Skeletal muscle satellite cell (primary cell): Measurements from ENCODE around the gene CELSR3.

ENCODE experiments used
- H3K27me3 ChIP-seq: 2 replicates; pipeline ENCODE4 v1.7.0; 2013; ENCODE audit warnings: low read length; ENCODE audit not compliant: control insufficient read depth, insufficient read depth
- H3K36me3 ChIP-seq: 2 replicates; pipeline ENCODE4 v1.7.0; 2013; ENCODE audit warnings: mild to moderate bottlenecking, control low read depth, low read length; ENCODE audit not compliant: insufficient read depth
- H3K4me1 ChIP-seq: 2 replicates; pipeline ENCODE4 v1.7.0; 2013; ENCODE audit warnings: low read length; ENCODE audit not compliant: control insufficient read depth, insufficient read depth
- H3K4me2 ChIP-seq: 2 replicates; pipeline ENCODE4 v1.7.0; 2013; ENCODE audit warnings: mild to moderate bottlenecking, low read length
- H3K4me3 ChIP-seq: 2 replicates; pipeline ENCODE4 v1.7.0; 2013; ENCODE audit warnings: low read length
- H3K9ac ChIP-seq: 2 replicates; pipeline ENCODE4 v1.7.0; 2013; ENCODE audit warnings: mild to moderate bottlenecking, low read depth, low read length, moderate library complexity
- H3K9me3 ChIP-seq: replicated peaks from 2 replicates; pipeline ENCODE4 v1.7.0; 2013; ENCODE audit warnings: mild to moderate bottlenecking, control low read depth, low read length

Gene CELSR3

DNA sequence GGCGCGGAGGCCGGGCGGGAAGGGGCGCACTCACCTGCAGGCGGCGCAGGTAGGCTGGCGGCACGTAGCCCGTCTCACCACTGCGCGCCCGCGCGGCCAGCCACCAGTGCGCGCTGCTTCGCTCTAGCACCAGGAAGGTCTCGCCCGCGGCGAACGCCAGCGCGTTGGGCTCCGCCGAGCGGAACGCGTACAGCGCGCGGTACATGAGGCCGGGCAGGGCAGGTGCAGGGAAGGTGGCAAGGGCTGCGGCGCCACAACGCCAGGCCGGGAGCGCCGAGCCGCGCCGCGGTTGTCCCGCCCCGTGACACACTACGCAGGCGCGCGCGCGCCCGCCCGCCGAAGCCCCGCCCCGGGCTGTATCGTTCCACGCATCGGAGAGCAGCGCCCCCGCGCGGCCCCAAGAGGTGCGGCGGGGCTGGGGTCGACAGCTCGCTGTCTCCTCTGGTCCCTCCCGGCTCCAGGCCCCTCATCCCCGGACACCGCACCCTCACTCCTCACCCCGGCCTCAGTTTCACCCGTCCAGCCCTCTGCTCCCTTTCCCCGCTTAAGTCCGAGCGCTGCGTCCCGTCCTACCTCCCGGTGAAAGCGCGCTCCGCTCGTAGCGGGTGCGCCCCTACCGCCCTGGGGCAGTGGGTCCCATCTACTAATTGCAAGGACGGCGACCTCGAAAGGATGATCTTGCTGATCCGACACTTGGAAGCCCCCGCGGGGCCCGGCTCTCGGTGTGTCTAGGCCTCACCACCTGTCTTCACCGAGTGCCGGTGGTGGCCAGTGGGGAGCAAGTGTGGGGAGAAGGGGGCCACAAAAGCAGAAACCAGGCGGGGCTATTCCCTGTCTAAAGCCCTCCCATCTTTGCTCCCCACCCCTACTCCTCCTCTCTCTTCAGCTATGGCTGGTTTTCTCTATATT, 23.2 kb upstream of the CELSR3 start, which contains the start of gene NCKIPSD:
NCKIPSD (minus strand) TSS at position 313 of the 909 bp plus-strand sequence; CDS start at position 205, 108 bp downstream.
- H3K9ac ChIP-seq = peak within 1 kb of the TSS; percentile 84
- peaks cover 43% of the 10 kb centered on the region for H3K36me3 ChIP-seq
- peak within 1 kb of the TSS; percentile 98 for H3K4me3 ChIP-seq

GRCh38 chr3:48685293-48685602, 22.6 kb upstream of the CELSR3 start:
- H3K36me3 ChIP-seq = peaks cover 47% of the 10 kb centered on the region
- peak overlapping the region; percentile 98 for H3K4me3 ChIP-seq
- no peaks in the 10 kb centered on the region for H3K27me3 ChIP-seq
- no peaks in the 10 kb centered on the region for H3K9me3 ChIP-seq
- H3K4me1 ChIP-seq = peaks cover 28% of the 10 kb centered on the region
- peak overlapping the region; percentile 84 for H3K9ac ChIP-seq
- H3K4me2 ChIP-seq = peak overlapping the region; percentile 95

More for the DNA sequence above, 23.2 kb upstream of the CELSR3 start, which contains the start of gene NCKIPSD:
- no peaks in the 10 kb centered on the region for H3K9me3 ChIP-seq
- H3K27me3 ChIP-seq = no peaks in the 10 kb centered on the region
- H3K4me1 ChIP-seq = peaks cover 28% of the 10 kb centered on the region
- peak within 1 kb of the TSS; percentile 95 for H3K4me2 ChIP-seq

GRCh38 chr3:48684480-48685143, 21.9 kb upstream of the CELSR3 start:
- Histone ChIP-seq H3K27me3 (no peaks in the 10 kb centered on the region), H3K4me2 (peak overlapping the region; percentile 95), H3K4me1 (peaks cover 28% of the 10 kb centered on the region), H3K9ac (peak overlapping the region; percentile 51), H3K9me3 (no peaks in the 10 kb centered on the region), H3K4me3 (peak overlapping the region; percentile 98), H3K36me3 (peaks cover 47% of the 10 kb centered on the region)

DNA sequence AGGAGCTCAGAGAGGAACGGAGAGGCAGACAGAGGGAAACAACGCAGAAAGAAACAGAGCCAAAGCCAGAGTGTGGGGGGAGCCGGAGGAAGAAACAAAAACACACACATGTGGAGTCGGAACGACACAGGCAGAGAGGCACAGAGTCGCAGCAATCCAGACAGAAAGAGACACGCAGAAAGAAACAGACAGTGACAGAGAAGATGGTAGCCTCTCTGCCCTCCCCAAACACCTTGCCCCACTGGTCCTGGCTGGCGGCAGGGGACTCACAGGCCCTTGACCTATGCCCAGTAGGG, 21.3 kb upstream of the CELSR3 start:
- H3K9ac ChIP-seq = peak overlapping the region; percentile 51
- H3K4me1 ChIP-seq = peaks cover 28% of the 10 kb centered on the region

DNA sequence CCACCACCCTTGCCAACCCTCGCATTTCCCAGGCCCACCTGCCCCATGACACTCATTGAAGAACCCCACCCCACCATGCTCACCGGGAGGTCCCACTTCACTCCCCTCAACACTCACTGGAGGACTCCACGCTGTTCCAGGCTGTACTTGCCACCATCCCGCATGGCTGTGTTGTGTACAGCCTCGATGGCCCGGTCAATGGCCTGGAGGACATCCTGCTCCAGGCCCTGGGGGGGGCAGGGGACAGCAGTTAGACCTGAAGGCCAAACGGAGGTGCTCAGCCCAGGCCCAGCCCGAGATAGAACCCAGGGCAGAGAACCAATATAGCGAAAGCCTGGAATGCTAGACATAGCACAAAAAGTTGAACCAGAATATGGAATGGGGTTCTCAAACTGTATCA, 20.1 kb upstream of the CELSR3 start:
- Histone ChIP-seq H3K4me3 (no peak overlapping the region), H3K4me1 (peaks cover 28% of the 10 kb centered on the region), H3K36me3 (peaks cover 46% of the 10 kb centered on the region), H3K9me3 (no peaks in the 10 kb centered on the region), H3K4me2 (peak overlapping the region; percentile 95), H3K27me3 (no peaks in the 10 kb centered on the region), H3K9ac (no peak overlapping the region)

More for the DNA sequence above, 21.3 kb upstream of the CELSR3 start:
- peaks cover 47% of the 10 kb centered on the region for H3K36me3 ChIP-seq
- H3K9me3 ChIP-seq = no peaks in the 10 kb centered on the region
- H3K4me2 ChIP-seq = peak overlapping the region; percentile 95
- no peaks in the 10 kb centered on the region for H3K27me3 ChIP-seq
- H3K4me3 ChIP-seq = peak overlapping the region; percentile 98

DNA sequence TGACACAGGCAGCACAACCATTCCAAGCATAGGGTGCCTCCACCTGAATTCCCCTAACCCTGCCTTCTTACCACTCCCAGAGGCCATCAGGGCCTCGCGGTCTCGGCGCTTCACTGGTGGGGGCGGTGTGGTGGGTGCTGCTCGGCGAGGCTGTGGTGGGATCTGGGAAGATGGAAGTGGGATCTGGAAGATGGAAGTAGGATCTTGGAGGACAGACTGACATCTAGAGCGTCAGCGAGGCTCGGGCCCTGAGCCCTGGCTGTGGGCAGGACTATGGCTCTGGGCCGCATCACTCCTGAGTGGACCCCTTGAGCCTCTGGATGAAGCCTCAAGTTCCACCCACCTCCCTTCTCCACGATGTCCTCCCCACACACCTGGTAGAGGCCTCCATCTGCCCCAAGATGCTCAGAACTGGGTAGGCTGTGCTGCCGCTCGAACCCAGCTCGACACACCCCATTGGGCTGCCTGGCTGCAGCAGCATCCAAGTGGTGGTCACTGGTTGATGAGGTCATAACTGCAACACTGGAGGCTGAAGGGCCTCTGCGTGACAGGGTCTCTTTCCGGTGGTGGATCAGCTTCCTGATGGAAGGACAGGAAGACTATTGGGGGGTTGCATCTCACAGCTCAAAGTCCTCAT, 19.4 kb upstream of the CELSR3 start:
- H3K4me1 ChIP-seq = peaks cover 28% of the 10 kb centered on the region

GRCh38 chr3:48681541-48681880, 18.8 kb upstream of the CELSR3 start:
- peaks cover 38% of the 10 kb centered on the region for H3K36me3 ChIP-seq
- H3K27me3 ChIP-seq = no peaks in the 10 kb centered on the region
- no peak overlapping the region for H3K4me3 ChIP-seq
- peaks cover 27% of the 10 kb centered on the region for H3K4me1 ChIP-seq
- H3K9me3 ChIP-seq = no peaks in the 10 kb centered on the region
- no peak overlapping the region for H3K4me2 ChIP-seq
- no peak overlapping the region for H3K9ac ChIP-seq

More for the DNA sequence above, 19.4 kb upstream of the CELSR3 start:
- Histone ChIP-seq H3K9ac (no peak overlapping the region), H3K4me3 (no peak overlapping the region), H3K9me3 (no peaks in the 10 kb centered on the region), H3K27me3 (no peaks in the 10 kb centered on the region), H3K36me3 (peaks cover 39% of the 10 kb centered on the region), H3K4me2 (no peak overlapping the region)

- Histone ChIP-seq H3K4me2 (no peak overlapping the region), H3K4me3 (no peak overlapping the region), H3K9ac (no peak overlapping the region), H3K27me3 (no peaks in the 10 kb centered on the region), H3K36me3 (peaks cover 43% of the 10 kb centered on the region), H3K9me3 (no peaks in the 10 kb centered on the region), H3K4me1 (peaks cover 22% of the 10 kb centered on the region)
Measured at GRCh38 chr3:48680811-48681540, 18.3 kb upstream of the CELSR3 start.

DNA sequence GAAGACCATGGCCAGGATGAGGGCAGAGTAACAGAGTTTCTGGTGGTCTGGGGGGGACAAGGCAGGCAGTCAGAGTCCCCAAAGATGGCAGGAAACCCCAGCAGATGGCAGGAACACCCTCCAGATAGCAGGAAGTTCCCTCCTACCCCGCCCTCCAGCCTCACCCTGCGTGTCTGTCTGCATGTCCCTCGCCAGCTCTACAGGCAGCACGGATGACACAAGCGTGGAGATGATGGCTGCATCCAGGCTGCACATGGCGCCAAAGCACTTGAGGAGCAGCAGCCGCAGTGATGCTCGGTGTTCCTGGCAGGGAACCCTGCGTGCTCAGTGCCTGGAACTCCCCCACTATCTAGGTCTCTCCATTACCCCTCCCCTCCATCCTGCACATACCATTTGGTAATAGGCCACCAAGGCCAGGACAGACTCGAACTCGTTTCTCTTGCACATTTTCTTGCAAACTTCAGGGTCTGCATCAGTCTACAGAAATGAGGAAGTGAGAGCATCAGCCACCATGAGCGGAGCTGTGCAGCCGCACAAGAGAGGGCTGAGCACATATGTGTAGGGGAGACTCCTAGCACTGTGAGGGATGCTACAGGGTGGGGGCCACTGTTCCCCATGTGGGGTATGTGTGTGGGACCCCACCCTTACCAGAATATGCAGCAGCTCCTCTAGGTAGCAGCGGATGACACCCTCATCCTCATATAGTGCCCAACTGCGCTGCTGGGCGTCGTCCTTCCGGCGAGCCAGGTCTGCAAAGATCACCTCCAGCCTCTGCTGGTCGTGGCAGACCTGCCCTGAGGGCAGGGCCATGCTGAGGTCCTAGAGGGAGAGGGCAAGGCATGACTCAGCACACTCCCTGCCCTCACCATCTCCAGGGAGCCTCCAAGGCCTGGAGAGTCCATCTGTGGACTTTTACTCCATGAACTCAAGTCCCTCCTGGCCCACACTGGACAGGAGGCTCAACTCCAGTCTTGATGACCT, 17.0 kb upstream of the CELSR3 start:
- Histone ChIP-seq H3K9ac (no peak overlapping the region), H3K4me2 (no peak overlapping the region), H3K4me3 (no peak overlapping the region), H3K36me3 (peaks cover 51% of the 10 kb centered on the region), H3K9me3 (no peaks in the 10 kb centered on the region), H3K4me1 (peaks cover 18% of the 10 kb centered on the region), H3K27me3 (no peaks in the 10 kb centered on the region)

- H3K4me2 ChIP-seq = no peak overlapping the region
- H3K4me3 ChIP-seq = no peak overlapping the region
- peaks cover 56% of the 10 kb centered on the region for H3K36me3 ChIP-seq
Measured at GRCh38 chr3:48678566-48679380, 16.1 kb upstream of the CELSR3 start.

More at GRCh38 chr3:48678566-48679380, 16.1 kb upstream of the CELSR3 start:
- H3K27me3 ChIP-seq = no peaks in the 10 kb centered on the region
- no peak overlapping the region for H3K9ac ChIP-seq
- H3K4me1 ChIP-seq = peaks cover 8% of the 10 kb centered on the region
- no peaks in the 10 kb centered on the region for H3K9me3 ChIP-seq
